Thoracic aorta (tissue), 2 donors: ENCODE data around the gene NOVA2. TPM values are rescaled to one million over a fixed set of nuclear protein-coding genes. Genes with fewer than 3 reads are reported as not detected.
A peak's percentile ranks its signal among the peaks of the same experiment; 100 is the strongest.

ENCODE experiments used
- ATAC-seq: fragments of 150-250 bp; one replicate; pipeline ENCODE4 v1.8.0; 2017; ENCODE audit warnings: low read depth; ENCODE audit not compliant: insufficient number of reproducible peaks, low FRiP score
- DNase-seq: peaks from one replicate; pipeline ENCODE4 v3.0.0-alpha.2; 2020; ENCODE audit warnings: low spot score
- H3K27ac ChIP-seq, 2 donors: fragments of 200-600 bp; sonication (generic); 1 replicate in 1 of 2; 2 replicates in 1 of 2; pipeline ENCODE4 v1.5.1; 2016; ENCODE audit warnings: mild to moderate bottlenecking in 2 of 2, moderate library complexity in 2 of 2
- H3K27me3 ChIP-seq: fragments of 200-600 bp; sonication (generic); replicated peaks from 2 replicates; pipeline ENCODE4 v1.6.0; 2016; ENCODE audit warnings: mild to moderate bottlenecking; ENCODE audit not compliant: insufficient read depth
- H3K36me3 ChIP-seq: fragments of 200-600 bp; sonication (generic); one replicate; pipeline ENCODE4 v1.5.1; 2016
- H3K4me1 ChIP-seq, 2 donors: fragments of 200-600 bp; sonication (generic); 1 replicate in 1 of 2; 2 replicates in 1 of 2; pipeline versions ENCODE4 v1.5.1 to v1.6.0; 2016; ENCODE audit warnings: low read depth in 2 of 2, mild to moderate bottlenecking in 1 of 2; ENCODE audit not compliant: control insufficient read depth in 1 of 2
- H3K4me3 ChIP-seq: fragments of 200-600 bp; sonication (generic); 2 replicates; pipeline ENCODE4 v1.5.1; 2016; ENCODE audit warnings: mild to moderate bottlenecking
- H3K9me3 ChIP-seq: fragments of 200-600 bp; sonication (generic); 2 replicates; pipeline ENCODE4 v1.5.1; 2016
- total RNA-seq, 2 donors: library from RNA; depleted of rRNA; stranded (reverse); fragments of >200 nt; gene quantifications; one replicate each; pipeline versions ENCODE4 v1.1.0 to v1.2.3, GENCODE V29; 2016
- TF ChIP-seq, protein P1 (sequence below): fragments of 200-600 bp; sonication (generic); IDR thresholded peaks from one replicate; pipeline ENCODE4 v1.5.1; 2019; ENCODE audit warnings: antibody characterized with exemption

NOVA2 gene
- total RNA-seq, 2 donors from 2014 or later: 2.6 to 6.4 TPM

DNA sequence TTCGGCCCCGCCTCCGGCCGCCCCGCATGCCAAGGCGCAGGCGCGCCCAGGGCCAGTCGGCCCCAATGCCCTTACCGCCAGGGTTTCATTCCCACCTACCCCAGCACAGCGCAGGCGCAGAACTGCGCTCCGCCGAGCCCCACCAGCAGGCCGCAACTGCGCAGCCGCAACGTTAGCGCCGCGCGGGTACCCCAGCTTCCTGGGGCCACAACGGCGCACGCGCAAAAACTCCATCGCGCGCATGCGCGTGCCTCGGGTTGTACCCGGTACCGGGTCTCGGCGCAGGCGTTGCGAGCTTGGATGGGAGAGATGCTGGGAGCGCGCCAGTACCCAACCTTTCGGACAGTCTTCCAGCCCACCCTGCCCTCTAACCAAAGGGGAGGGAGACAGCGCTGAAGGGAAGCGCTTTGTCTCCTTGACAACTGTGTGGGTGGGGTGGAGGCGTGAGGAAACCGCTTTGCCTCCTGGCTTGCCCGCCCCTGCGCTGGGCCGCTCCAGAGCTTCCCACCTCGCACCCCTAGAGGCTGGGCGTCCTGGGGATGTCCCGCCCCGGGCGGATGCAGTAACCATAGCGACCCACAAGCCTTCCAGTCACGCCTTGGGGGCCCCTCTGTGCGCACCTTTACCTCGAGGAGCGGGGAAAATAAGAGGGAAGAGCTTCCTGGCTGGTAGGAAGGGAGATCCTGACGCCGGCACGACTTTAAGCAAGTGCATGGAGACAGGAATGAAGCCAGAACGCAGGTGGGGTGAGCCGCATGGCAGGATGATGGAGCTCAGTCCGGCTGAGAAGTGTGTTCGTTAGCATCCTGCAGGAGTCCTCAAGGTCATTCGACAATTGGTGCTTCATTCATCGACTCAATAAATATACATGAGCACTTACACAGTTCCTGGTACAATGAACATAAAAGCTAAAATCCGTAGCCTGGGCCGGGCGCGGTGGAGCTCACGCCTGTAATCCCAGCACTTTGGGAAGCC is 70.7 kb downstream of the NOVA2 start:
- Histone ChIP-seq H3K36me3 (peaks cover 12% of the 10 kb centered on the region), H3K4me3 (peak overlapping the region; percentile 89), H3K27me3 (no peaks in the 10 kb centered on the region), H3K9me3 (no peaks in the 10 kb centered on the region), H3K27ac (peak overlapping the region; percentile 52 to 76), H3K4me1 (peaks cover 6 to 21% of the 10 kb centered on the region in 2 donors)
- TF ChIP-seq, protein P1, sequence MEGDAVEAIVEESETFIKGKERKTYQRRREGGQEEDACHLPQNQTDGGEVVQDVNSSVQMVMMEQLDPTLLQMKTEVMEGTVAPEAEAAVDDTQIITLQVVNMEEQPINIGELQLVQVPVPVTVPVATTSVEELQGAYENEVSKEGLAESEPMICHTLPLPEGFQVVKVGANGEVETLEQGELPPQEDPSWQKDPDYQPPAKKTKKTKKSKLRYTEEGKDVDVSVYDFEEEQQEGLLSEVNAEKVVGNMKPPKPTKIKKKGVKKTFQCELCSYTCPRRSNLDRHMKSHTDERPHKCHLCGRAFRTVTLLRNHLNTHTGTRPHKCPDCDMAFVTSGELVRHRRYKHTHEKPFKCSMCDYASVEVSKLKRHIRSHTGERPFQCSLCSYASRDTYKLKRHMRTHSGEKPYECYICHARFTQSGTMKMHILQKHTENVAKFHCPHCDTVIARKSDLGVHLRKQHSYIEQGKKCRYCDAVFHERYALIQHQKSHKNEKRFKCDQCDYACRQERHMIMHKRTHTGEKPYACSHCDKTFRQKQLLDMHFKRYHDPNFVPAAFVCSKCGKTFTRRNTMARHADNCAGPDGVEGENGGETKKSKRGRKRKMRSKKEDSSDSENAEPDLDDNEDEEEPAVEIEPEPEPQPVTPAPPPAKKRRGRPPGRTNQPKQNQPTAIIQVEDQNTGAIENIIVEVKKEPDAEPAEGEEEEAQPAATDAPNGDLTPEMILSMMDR: no peak
- peak; percentile 78 for DNase-seq
- ATAC-seq: peak; percentile 91

DNA sequence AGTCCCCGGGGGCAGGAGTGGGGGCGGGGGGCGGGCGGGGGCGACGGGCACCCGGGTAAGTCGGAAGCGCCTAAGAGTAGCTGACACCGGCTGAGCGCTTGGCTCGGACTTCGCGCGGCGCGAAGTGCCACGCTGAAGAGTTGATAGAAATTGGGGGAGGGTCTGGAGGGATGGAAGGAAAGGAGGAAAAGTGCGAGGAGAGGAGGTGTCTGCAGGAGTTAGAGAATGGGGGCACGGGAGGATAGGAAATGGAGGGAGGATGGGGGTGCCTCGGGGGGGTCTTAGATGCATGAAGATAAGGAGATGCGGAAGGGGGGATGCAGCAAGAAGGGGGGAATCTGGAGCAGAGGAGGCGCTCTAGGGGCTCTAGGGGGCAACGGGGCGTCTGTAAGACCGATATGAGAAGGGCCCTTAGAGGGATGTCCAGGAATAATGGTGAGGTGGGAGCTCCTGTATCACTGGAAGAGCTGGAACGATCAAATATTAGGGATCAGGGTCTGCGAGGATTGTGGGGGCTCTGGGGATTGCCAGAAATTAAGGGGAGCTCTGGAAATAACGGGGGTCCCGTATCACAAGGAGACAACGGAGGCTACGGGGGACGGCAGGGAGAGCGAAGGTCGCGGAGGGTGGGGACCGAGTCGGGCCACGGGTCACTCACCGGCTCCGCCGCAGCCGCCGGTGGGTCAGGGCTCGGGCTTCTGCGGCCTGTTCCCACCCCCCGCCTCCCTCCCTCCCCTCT is 71.6 kb downstream of the NOVA2 start, which contains the start of gene MYPOP:
Gene MYPOP, minus strand, starts transcription at position 702 of the 739 bp plus-strand sequence. CDS start 840 bp downstream, outside the sequence.
- ATAC-seq: no peak
- TF ChIP-seq, protein P1: no peak
- H3K4me3 ChIP-seq: peak within 1 kb of the TSS; percentile 89

GRCh38 chr19:45901432-45901911 is 72.2 kb downstream of the NOVA2 start:
- Histone ChIP-seq H3K36me3 (peaks cover 13% of the 10 kb centered on the region), H3K27me3 (no peaks in the 10 kb centered on the region), H3K4me1 (peaks cover 6 to 21% of the 10 kb centered on the region in 2 donors), H3K4me3 (peak overlapping the region; percentile 89), H3K9me3 (no peaks in the 10 kb centered on the region), H3K27ac (no peak overlapping the region)
- TF ChIP-seq, protein P1: no peak
- ATAC-seq: no peak
- DNase-seq: no peak

More for the DNA sequence above, 71.6 kb downstream of the NOVA2 start, which contains the start of gene MYPOP:
- peaks cover 13% of the 10 kb centered on the region for H3K36me3 ChIP-seq
- no peaks in the 10 kb centered on the region for H3K27me3 ChIP-seq
- DNase-seq: no peak
- peak within 1 kb of the TSS; percentile 52 to 76 for H3K27ac ChIP-seq
- no peaks in the 10 kb centered on the region for H3K9me3 ChIP-seq
- H3K4me1 ChIP-seq: peaks cover 6 to 21% of the 10 kb centered on the region in 2 donors

DNA sequence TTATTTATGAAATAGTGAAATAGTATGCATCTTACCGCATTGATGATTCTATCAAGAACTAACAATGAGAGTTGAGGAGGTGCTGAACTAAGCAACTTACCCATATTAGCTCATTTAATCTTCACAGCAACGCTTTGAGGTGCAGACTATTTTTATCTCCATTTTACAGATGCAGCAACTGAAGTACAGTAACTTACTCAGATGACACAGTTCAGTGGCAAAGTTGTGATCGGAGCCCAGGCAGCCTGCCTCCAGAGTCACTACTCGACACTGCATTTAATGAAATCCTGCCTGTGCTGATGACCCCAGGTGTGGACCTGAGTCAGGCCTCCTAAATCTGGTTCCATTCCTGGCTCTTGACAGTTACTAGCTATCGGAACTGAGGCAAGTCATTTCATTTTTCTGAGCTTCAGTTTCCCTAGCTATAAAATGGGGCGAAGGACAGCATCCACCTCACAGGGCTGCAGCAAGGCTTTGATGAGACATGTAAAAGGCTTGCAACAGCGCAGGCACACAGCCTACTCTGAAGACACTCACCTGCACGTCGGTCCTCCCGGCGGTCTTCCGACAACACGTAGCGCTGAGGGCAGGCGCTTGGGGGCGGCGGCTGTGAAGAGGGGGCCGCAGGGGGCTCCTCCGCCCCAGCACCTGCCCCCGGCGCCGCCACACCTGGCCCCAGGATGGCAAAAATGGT is 72.8 kb downstream of the NOVA2 start:
- Histone ChIP-seq H3K4me3 (peak overlapping the region; percentile 89), H3K9me3 (no peaks in the 10 kb centered on the region), H3K27ac (no peak overlapping the region), H3K27me3 (no peaks in the 10 kb centered on the region), H3K36me3 (peaks cover 13% of the 10 kb centered on the region), H3K4me1 (peaks cover 6 to 21% of the 10 kb centered on the region in 2 donors)
- DNase-seq (no peak), ATAC-seq (no peak)
- TF ChIP-seq, protein P1: no peak
